T47D (cell line): ENCODE data around the gene LDLRAD4.

ENCODE experiments used
- DNase-seq, 2 experiments: peaks; one replicate each; pipeline versions ENCODE4 v3.0.0 to v3.0.0-alpha.2; 2011 to 2012; ENCODE audit warnings: low read depth in 1 of 2, low spot score in 1 of 2
- JUND ChIP-seq: IDR thresholded peaks from 2 replicates; pipeline ENCODE4 v1.6.1; 2012; ENCODE audit warnings: low read depth
- in situ Hi-C: cut with HindIII; loops from 2 replicates; pipeline ENCODE4 v1.10.0; 2016; ENCODE audit warnings: low sequenced_read_pairs, low pct_unique_long_range_greater_than_20kb

The LDLRAD4 gene

GRCh38 chr18:13532406-13533075 is 314.0 kb downstream of the LDLRAD4 start:
- DNase-seq = no peak
- in situ Hi-C loops = no loop called here
- no peak for TF ChIP-seq JUND

- no peak for TF ChIP-seq JUND
- DNase-seq = no peak
- in situ Hi-C loops = no loop called here
Measured at GRCh38 chr18:13534631-13535030, 316.1 kb downstream of the LDLRAD4 start.

GRCh38 chr18:13536578-13536977 is 318.0 kb downstream of the LDLRAD4 start:
- in situ Hi-C loops = no loop called here
- DNase-seq = no peak
- no peak for TF ChIP-seq JUND

- in situ Hi-C loops = no loop called here
- DNase-seq = no peak
- no peak for TF ChIP-seq JUND
Measured at GRCh38 chr18:13537022-13537780, 318.6 kb downstream of the LDLRAD4 start.

GRCh38 chr18:13538630-13539029 is 320.1 kb downstream of the LDLRAD4 start:
- TF ChIP-seq JUND = no peak
- DNase-seq = no peak
- in situ Hi-C loops = no loop called here

GRCh38 chr18:13539050-13539449 is 320.5 kb downstream of the LDLRAD4 start:
- in situ Hi-C loops = no loop called here
- DNase-seq = no peak

GRCh38 chr18:13539843-13540476 is 321.4 kb downstream of the LDLRAD4 start:
- DNase-seq = peak in 1 of 2 experiments; percentile 72
- in situ Hi-C loops = no loop called here
- TF ChIP-seq JUND = 0 out of 2 replicates have a peak, but pooled peaks have one; percentile 50

More at GRCh38 chr18:13539050-13539449, 320.5 kb downstream of the LDLRAD4 start:
- TF ChIP-seq JUND = no peak

- no peak for TF ChIP-seq JUND
- no peak for DNase-seq
- in situ Hi-C loops = no loop called here
Measured at GRCh38 chr18:13540477-13541182, 322.1 kb downstream of the LDLRAD4 start.

- no peak for TF ChIP-seq JUND
- in situ Hi-C loops = no loop called here
- peak in 1 of 2 experiments; percentile 48 for DNase-seq
Measured at GRCh38 chr18:13541621-13542519, 323.3 kb downstream of the LDLRAD4 start.

- no peak for TF ChIP-seq JUND
- in situ Hi-C loops = no loop called here
- no peak for DNase-seq
Measured at GRCh38 chr18:13542520-13542847, 323.9 kb downstream of the LDLRAD4 start.

GRCh38 chr18:13543144-13543543 is 324.6 kb downstream of the LDLRAD4 start:
- DNase-seq = no peak
- in situ Hi-C loops = no loop called here
- no peak for TF ChIP-seq JUND
